HepG2 (cell line): Measurements from ENCODE around the gene TMBIM4. TPM values are rescaled to one million over a fixed set of nuclear protein-coding genes. Genes with fewer than 3 reads are reported as not detected.

Experiments
- AFF4 ChIP-seq: sonication (generic); formaldehyde crosslinking; IDR thresholded peaks from 2 replicates; pipeline ENCODE4 v1.4.0; 2020; ENCODE audit warnings: missing genetic modification reagents
- KLF11 ChIP-seq: IDR thresholded peaks from 2 replicates; pipeline ENCODE4 v1.6.1; 2016; ENCODE audit warnings: missing compliant biosample characterization
- SNAPC2 ChIP-seq: sonication (generic); formaldehyde crosslinking; IDR thresholded peaks from 2 replicates; pipeline ENCODE4 v1.8.1; 2022; ENCODE audit warnings: mild to moderate bottlenecking, missing genetic modification reagents
- STAT6 ChIP-seq: sonication (generic); formaldehyde crosslinking; IDR thresholded peaks from 2 replicates; pipeline ENCODE4 v1.4.0; 2020; ENCODE audit warnings: missing genetic modification reagents, mild to moderate bottlenecking, borderline replicate concordance
- THAP7 ChIP-seq: sonication (generic); formaldehyde crosslinking; IDR thresholded peaks from 2 replicates; pipeline ENCODE4 v1.8.1; 2023; ENCODE audit warnings: mild to moderate bottlenecking, missing genetic modification reagents
- ZC3H4 ChIP-seq: sonication (generic); formaldehyde crosslinking; IDR thresholded peaks from 2 replicates; pipeline ENCODE4 v1.4.0; 2020; ENCODE audit warnings: missing genetic modification reagents, borderline replicate concordance
- ZNF10 ChIP-seq: sonication (generic); formaldehyde crosslinking; IDR thresholded peaks from 2 replicates; pipeline ENCODE4 v1.4.0; 2020; ENCODE audit warnings: mild to moderate bottlenecking, low read depth, missing genetic modification reagents, borderline replicate concordance
- ZNF331 ChIP-seq: sonication (generic); formaldehyde crosslinking; IDR thresholded peaks from 2 replicates; pipeline ENCODE4 v1.4.0; 2020; ENCODE audit warnings: missing genetic modification reagents
- ZNF510 ChIP-seq: sonication (generic); formaldehyde crosslinking; IDR thresholded peaks from 2 replicates; pipeline ENCODE4 v1.4.0; 2020; ENCODE audit warnings: low read depth, mild to moderate bottlenecking, missing genetic modification reagents
- ZNF678 ChIP-seq: sonication (generic); formaldehyde crosslinking; IDR thresholded peaks from 2 replicates; pipeline ENCODE4 v1.4.0; 2020; ENCODE audit warnings: mild to moderate bottlenecking, missing genetic modification reagents
- ZNF790 ChIP-seq: sonication (generic); formaldehyde crosslinking; IDR thresholded peaks from 2 replicates; pipeline ENCODE4 v1.8.0; 2022; ENCODE audit warnings: missing genetic modification reagents, mild to moderate bottlenecking, borderline replicate concordance
- ZNF839 ChIP-seq: sonication (generic); formaldehyde crosslinking; IDR thresholded peaks from 2 replicates; pipeline ENCODE4 v1.4.0; 2020; ENCODE audit warnings: missing genetic modification reagents, mild to moderate bottlenecking, borderline replicate concordance
- ZSCAN30 ChIP-seq: sonication (generic); formaldehyde crosslinking; IDR thresholded peaks from 2 replicates; pipeline ENCODE4 v1.5.0; 2020; ENCODE audit warnings: mild to moderate bottlenecking, missing genetic modification reagents
- polyA plus RNA-seq, 8 experiments: library from polyadenylated mRNA; depleted of rRNA in 3 of 8; stranded (reverse) in 7 of 8; unstranded in 1 of 8; fragments of >200 nt; fragmentation: Illumina TruSeq in 4 of 8; extraction: Trizol in 4 of 8; gene quantifications; 2 replicates each; pipeline versions ENCODE4 v1.2.1 to v1.2.3, GENCODE V29; 2011 to 2016; ENCODE audit warnings: low read depth in 4 of 8, missing spikeins in 1 of 8, mixed read lengths in 1 of 8; ENCODE audit not compliant: insufficient read depth in 1 of 8
- total RNA-seq, 5 experiments: library from RNA; depleted of rRNA; stranded (reverse); fragments of >200 nt; fragmentation: Illumina TruSeq; extraction: Trizol; gene quantifications; 2 replicates each; pipeline ENCODE4 v1.2.3, GENCODE V29; 2016; ENCODE audit warnings: low read depth in 1 of 5
- TF ChIP-seq, protein P1 (sequence below): sonication (generic); formaldehyde crosslinking; IDR thresholded peaks from 2 replicates; pipeline ENCODE4 v1.4.0; 2020; ENCODE audit warnings: mild to moderate bottlenecking, missing genetic modification reagents
- TF ChIP-seq, protein P2 (sequence below): sonication (generic); formaldehyde crosslinking; IDR thresholded peaks from 2 replicates; pipeline ENCODE4 v1.4.0; 2020; ENCODE audit warnings: missing genetic modification reagents; ENCODE audit errors: not compliant biosample characterization

Gene TMBIM4
- total and polyA plus RNA-seq, 2 of the 13 experiments (the other 11 are each of a cell fraction or from before 2014, with no cell fraction given), result 60.5 to 67.7 TPM

DNA sequence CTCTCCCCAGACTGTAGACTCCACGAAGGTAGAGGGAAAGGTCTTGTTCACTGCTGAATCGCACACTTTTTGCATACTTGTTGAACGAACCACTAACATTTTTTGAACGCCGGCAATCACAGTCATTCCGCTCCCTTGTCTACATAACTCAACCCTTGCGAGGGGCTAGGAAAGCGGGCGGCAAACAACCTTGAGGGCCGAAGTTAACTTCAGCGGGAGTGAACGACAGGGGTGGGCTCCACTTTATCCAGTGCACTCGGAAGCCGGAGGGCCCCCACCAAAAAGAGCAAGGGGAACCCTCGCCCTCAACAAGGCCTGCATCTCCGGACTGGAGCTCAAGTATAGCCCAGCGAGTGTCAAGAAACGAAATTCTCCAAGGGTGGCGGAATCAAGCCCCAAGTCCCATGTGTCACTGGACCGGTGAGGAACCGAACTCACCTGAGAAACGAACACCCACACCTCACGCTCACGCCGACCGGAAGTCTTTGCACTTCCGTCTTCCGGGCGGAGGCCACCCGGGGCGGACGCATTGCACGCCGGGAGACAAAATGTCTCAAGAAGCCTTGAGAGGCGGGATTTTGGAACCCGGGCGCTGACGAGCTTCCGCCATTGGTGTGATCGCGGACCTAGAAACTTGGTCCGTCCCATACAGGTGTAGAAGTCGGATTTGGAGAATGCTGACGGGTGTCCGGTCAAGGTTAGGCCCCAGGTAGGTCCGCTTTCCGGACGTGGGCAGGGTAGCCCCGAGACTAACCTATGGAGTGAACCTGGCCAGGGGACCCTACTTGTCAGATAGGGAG, 39.3 kb downstream of the TMBIM4 start, which contains the start of gene LLPH (continued):
- TF ChIP-seq AFF4 (CRISPR knock-in tag) (no peak), ZSCAN30 (CRISPR knock-in tag) (no peak), ZNF678 (CRISPR knock-in tag) (no peak), ZNF839 (no peak), THAP7 (no peak), SNAPC2 (CRISPR knock-in tag) (no peak), ZNF790 (CRISPR knock-in tag) (no peak), ZC3H4 (CRISPR knock-in tag) (no peak), ZNF510 (0 out of 2 replicates have a peak, but pooled peaks have one; percentile 61), KLF11 (0 out of 2 replicates have a peak, but pooled peaks have one; percentile 28), ZNF10 (CRISPR knock-in tag) (no peak), ZNF331 (no peak; the same call in 1 of the 2 replicates), STAT6 (CRISPR knock-in tag) (no peak)
- TF ChIP-seq, protein P1, sequence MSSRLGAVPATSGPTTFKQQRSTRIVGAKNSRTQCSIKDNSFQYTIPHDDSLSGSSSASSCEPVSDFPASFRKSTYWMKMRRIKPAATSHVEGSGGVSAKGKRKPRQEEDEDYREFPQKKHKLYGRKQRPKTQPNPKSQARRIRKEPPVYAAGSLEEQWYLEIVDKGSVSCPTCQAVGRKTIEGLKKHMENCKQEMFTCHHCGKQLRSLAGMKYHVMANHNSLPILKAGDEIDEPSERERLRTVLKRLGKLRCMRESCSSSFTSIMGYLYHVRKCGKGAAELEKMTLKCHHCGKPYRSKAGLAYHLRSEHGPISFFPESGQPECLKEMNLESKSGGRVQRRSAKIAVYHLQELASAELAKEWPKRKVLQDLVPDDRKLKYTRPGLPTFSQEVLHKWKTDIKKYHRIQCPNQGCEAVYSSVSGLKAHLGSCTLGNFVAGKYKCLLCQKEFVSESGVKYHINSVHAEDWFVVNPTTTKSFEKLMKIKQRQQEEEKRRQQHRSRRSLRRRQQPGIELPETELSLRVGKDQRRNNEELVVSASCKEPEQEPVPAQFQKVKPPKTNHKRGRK (CRISPR knock-in tag), result no peak
- TF ChIP-seq, protein P2, sequence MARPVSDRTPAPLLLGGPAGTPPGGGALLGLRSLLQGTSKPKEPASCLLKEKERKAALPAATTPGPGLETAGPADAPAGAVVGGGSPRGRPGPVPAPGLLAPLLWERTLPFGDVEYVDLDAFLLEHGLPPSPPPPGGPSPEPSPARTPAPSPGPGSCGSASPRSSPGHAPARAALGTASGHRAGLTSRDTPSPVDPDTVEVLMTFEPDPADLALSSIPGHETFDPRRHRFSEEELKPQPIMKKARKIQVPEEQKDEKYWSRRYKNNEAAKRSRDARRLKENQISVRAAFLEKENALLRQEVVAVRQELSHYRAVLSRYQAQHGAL (CRISPR knock-in tag), result no peak
